Upper lobe of left lung (tissue), 4 donors: Measurements from ENCODE around the gene GAB2.

Experiments
- EP300 ChIP-seq, 4 donors: sonication (generic); formaldehyde crosslinking; IDR thresholded peaks; one replicate each; pipeline ENCODE4 v1.5.1; 2017; ENCODE audit warnings: antibody characterized with exemption in 4 of 4, control low read depth in 2 of 4
- TF ChIP-seq, protein P1 (sequence below), 6 experiments: fragments of 450-650 bp in 4 of 6; fragments of 200-600 bp in 2 of 6; sonication (generic) in 2 of 6; IDR thresholded peaks; one replicate each; pipeline ENCODE4 v1.5.1; 2016 to 2019; ENCODE audit warnings: antibody characterized with exemption in 6 of 6

DNA sequence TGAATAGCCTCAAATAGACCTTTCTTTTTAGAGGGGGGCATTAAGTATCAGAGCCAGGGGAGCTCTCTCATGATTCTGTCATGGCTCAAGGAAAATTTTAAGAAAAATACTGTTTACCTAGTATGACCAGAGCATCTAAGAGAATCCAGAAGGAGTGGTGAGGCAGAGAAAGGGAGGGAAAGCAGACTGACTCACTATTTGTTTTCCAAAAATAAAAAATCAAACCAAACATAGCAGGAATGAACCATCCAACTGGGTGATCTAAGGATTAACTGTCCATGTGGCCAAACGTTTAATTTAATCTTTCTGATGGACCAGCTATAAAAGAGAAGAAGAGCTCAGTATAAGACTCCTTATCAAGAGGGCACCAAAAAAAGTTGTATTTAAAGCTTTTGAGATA is 70.8 kb downstream of the GAB2 start:
- TF ChIP-seq, protein P1, sequence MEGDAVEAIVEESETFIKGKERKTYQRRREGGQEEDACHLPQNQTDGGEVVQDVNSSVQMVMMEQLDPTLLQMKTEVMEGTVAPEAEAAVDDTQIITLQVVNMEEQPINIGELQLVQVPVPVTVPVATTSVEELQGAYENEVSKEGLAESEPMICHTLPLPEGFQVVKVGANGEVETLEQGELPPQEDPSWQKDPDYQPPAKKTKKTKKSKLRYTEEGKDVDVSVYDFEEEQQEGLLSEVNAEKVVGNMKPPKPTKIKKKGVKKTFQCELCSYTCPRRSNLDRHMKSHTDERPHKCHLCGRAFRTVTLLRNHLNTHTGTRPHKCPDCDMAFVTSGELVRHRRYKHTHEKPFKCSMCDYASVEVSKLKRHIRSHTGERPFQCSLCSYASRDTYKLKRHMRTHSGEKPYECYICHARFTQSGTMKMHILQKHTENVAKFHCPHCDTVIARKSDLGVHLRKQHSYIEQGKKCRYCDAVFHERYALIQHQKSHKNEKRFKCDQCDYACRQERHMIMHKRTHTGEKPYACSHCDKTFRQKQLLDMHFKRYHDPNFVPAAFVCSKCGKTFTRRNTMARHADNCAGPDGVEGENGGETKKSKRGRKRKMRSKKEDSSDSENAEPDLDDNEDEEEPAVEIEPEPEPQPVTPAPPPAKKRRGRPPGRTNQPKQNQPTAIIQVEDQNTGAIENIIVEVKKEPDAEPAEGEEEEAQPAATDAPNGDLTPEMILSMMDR (IDR thresholded peaks at IDR 0.05): no peak
- TF ChIP-seq EP300 (IDR thresholded peaks at IDR 0.05): no peak
